Stomach (tissue), 4 donors: ENCODE results near the gene ACKR1.
A peak's percentile ranks its signal among the peaks of the same experiment; 100 is the strongest.

ENCODE experiments used
- EP300 ChIP-seq: sonication (generic); formaldehyde crosslinking; IDR thresholded peaks from one replicate; pipeline ENCODE4 v1.6.1; 2017; ENCODE audit warnings: antibody characterized with exemption
- POLR2AphosphoS5 ChIP-seq, 3 donors: sonication (generic); formaldehyde crosslinking; IDR thresholded peaks; one replicate each; pipeline ENCODE4 v1.6.1; 2016; ENCODE audit warnings: antibody characterized with exemption in 3 of 3
- TF ChIP-seq, protein P1 (sequence below), 7 experiments: fragments of 450-650 bp in 4 of 7; fragments of 200-600 bp in 3 of 7; sonication (generic) in 3 of 7; IDR thresholded peaks; one replicate each; pipeline ENCODE4 v1.5.1; 2016 to 2019; ENCODE audit warnings: antibody characterized with exemption in 7 of 7, control low read depth in 2 of 7, mild to moderate bottlenecking in 1 of 7

DNA sequence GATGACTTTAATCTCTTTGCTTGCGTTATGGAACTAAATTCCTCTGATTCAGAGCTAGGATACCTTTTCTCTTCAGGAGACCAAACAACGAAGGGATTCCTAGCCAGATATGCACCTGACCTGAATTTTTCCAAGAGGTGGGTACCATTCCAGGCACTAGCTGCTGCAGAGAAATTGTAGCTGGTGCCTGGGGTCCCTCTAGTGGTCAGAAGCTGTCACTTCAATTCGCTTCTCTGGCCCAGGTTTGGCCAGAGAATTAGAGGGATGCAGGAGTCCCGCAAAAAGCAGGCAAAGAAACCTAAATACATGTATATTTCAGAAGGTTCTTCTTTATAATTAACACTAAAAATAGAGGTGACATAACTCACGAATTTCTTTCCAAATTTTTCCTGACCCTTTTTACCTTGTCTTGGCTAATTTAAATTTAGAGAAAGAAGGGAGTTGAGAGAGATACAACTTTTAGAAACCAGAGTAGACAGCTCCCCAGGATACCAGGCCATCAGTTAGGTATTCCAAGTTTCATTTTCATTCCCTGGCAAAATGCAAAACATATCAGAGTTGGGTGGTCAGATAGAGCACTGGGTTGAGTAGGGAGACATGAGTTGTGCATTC is 9.6 kb downstream of the ACKR1 start:
- TF ChIP-seq POLR2AphosphoS5 (IDR thresholded peaks at IDR 0.05) = no peak
- no peak for TF ChIP-seq EP300
- TF ChIP-seq, protein P1, sequence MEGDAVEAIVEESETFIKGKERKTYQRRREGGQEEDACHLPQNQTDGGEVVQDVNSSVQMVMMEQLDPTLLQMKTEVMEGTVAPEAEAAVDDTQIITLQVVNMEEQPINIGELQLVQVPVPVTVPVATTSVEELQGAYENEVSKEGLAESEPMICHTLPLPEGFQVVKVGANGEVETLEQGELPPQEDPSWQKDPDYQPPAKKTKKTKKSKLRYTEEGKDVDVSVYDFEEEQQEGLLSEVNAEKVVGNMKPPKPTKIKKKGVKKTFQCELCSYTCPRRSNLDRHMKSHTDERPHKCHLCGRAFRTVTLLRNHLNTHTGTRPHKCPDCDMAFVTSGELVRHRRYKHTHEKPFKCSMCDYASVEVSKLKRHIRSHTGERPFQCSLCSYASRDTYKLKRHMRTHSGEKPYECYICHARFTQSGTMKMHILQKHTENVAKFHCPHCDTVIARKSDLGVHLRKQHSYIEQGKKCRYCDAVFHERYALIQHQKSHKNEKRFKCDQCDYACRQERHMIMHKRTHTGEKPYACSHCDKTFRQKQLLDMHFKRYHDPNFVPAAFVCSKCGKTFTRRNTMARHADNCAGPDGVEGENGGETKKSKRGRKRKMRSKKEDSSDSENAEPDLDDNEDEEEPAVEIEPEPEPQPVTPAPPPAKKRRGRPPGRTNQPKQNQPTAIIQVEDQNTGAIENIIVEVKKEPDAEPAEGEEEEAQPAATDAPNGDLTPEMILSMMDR (IDR thresholded peaks at IDR 0.05) = peak in 5 of 7 experiments; percentile 51 to 88 (median 82)
